GM19351 (cell line): Measurements from ENCODE around the gene LILRA2.
"Not testable (repeated sequence)": the region's sequence is repeated elsewhere in the genome, so short reads cannot be mapped to it uniquely, and the experiment has no call there.

ENCODE experiments used
- ATAC-seq: cut with Tn5 transposase; IDR thresholded peaks from one replicate; pipeline ENCODE4 v1.9.1; 2021; ENCODE audit warnings: mild to moderate bottlenecking, moderate library complexity; ENCODE audit not compliant: unreplicated experiment

Gene LILRA2

GRCh38 chr19:54573330-54573872 is at the start of gene LILRA2:
Gene LILRA2, plus strand, starts transcription at chr19:54573790. Its CDS starts 89 bp downstream, at chr19:54573879.
- ATAC-seq, result peak; percentile 61

GRCh38 chr19:54525636-54526035 is 48.0 kb upstream of the LILRA2 start:
- no peak for ATAC-seq

- no peak for ATAC-seq
These were observed 46.6 kb upstream of the LILRA2 start for GRCh38 chr19:54526972-54527371.

- ATAC-seq, result no peak
These were observed 42.7 kb upstream of the LILRA2 start for GRCh38 chr19:54530866-54531265.

GRCh38 chr19:54532528-54532927 is 41.1 kb upstream of the LILRA2 start:
- peak; percentile 51 for ATAC-seq

- ATAC-seq, result no peak
These were observed 40.1 kb upstream of the LILRA2 start for GRCh38 chr19:54533476-54533875.

GRCh38 chr19:54534156-54534555 is 39.4 kb upstream of the LILRA2 start:
- ATAC-seq, result no peak

- no peak for ATAC-seq
These were observed 38.0 kb upstream of the LILRA2 start for GRCh38 chr19:54535601-54536000.

- ATAC-seq, result no peak
These were observed 36.6 kb upstream of the LILRA2 start for GRCh38 chr19:54536956-54537355.

- ATAC-seq, result no peak
These were observed 31.9 kb upstream of the LILRA2 start for GRCh38 chr19:54541712-54542111.

- ATAC-seq, result no peak
These were observed 24.8 kb upstream of the LILRA2 start for GRCh38 chr19:54548806-54549205.

GRCh38 chr19:54549224-54549623 is 24.4 kb upstream of the LILRA2 start:
- no peak for ATAC-seq

- peak; percentile 51 for ATAC-seq
These were observed 22.3 kb upstream of the LILRA2 start for GRCh38 chr19:54551293-54551692.

GRCh38 chr19:54551950-54552912 is 21.4 kb upstream of the LILRA2 start:
- no peak for ATAC-seq

- no peak for ATAC-seq
These were observed 20.7 kb upstream of the LILRA2 start for GRCh38 chr19:54552913-54553310.

- ATAC-seq, result no peak
These were observed 19.6 kb upstream of the LILRA2 start for GRCh38 chr19:54554006-54554405.

- no peak for ATAC-seq
These were observed 18.7 kb upstream of the LILRA2 start for GRCh38 chr19:54554896-54555295.

- no peak for ATAC-seq
These were observed 17.4 kb upstream of the LILRA2 start for GRCh38 chr19:54556194-54556593.

- no peak for ATAC-seq
These were observed 15.3 kb upstream of the LILRA2 start for GRCh38 chr19:54558339-54558738.

- no peak for ATAC-seq
These were observed 12.7 kb upstream of the LILRA2 start for GRCh38 chr19:54560881-54561385.

- no peak for ATAC-seq
These were observed 11.8 kb upstream of the LILRA2 start for GRCh38 chr19:54561840-54562239.

- not testable (repeated sequence) for ATAC-seq
These were observed 10.4 kb upstream of the LILRA2 start for GRCh38 chr19:54563206-54563605.
